Fibroblast of lung (primary cell): ENCODE results near the gene TANC1. TPM values are rescaled to one million over a fixed set of nuclear protein-coding genes. Genes with fewer than 3 reads are reported as not detected.

ENCODE experiments used
- DNase-seq, 2 donors: peaks; one replicate each; pipeline versions ENCODE4 v3.0.0 to v3.0.0-alpha.2; 2010; ENCODE audit warnings: low read depth in 2 of 2
- H2AFZ ChIP-seq: 2 replicates; pipeline ENCODE4 v1.5.1; 2012; ENCODE audit warnings: low read length, control low read depth, inconsistent platforms
- H3K27ac ChIP-seq: 2 replicates; pipeline ENCODE4 v1.5.1; 2011; ENCODE audit warnings: low read length, control low read depth; ENCODE audit not compliant: insufficient read depth
- H3K27me3 ChIP-seq: 2 replicates; pipeline ENCODE4 v1.5.1; 2011; ENCODE audit warnings: mild to moderate bottlenecking, low read length; ENCODE audit not compliant: control insufficient read depth, insufficient read depth
- H3K36me3 ChIP-seq: 2 replicates; pipeline ENCODE4 v1.5.1; 2011; ENCODE audit warnings: low read length; ENCODE audit not compliant: control insufficient read depth, insufficient read depth
- H3K4me1 ChIP-seq: 2 replicates; pipeline ENCODE4 v1.5.1; 2011; ENCODE audit warnings: low read length; ENCODE audit not compliant: control insufficient read depth, insufficient read depth; ENCODE audit errors: extremely low read depth
- H3K4me2 ChIP-seq: 2 replicates; pipeline ENCODE4 v1.5.1; 2011; ENCODE audit warnings: low read length, control low read depth; ENCODE audit not compliant: insufficient read depth; ENCODE audit errors: extremely low read depth
- H3K4me3 ChIP-seq, 4 experiments: fragments of 200-600 bp in 1 of 4; sonication (generic) in 1 of 4; replicated peaks in 1 of 4; 2 replicates each; pipeline ENCODE4 v1.5.1; 2011 to 2016; ENCODE audit warnings: low read length in 4 of 4, low read depth in 3 of 4, mild to moderate bottlenecking in 3 of 4, control low read depth in 2 of 4, inconsistent platforms in 1 of 4, mixed read lengths in 1 of 4; ENCODE audit not compliant: insufficient read depth in 1 of 4; ENCODE audit errors: control extremely low read depth in 1 of 4
- H3K79me2 ChIP-seq: 2 replicates; pipeline ENCODE4 v1.5.1; 2012; ENCODE audit warnings: mild to moderate bottlenecking, low read length, inconsistent platforms; ENCODE audit not compliant: control insufficient read depth, insufficient read depth
- H3K9ac ChIP-seq: 2 replicates; pipeline ENCODE4 v1.5.1; 2011; ENCODE audit warnings: mild to moderate bottlenecking, low read length, control low read depth; ENCODE audit not compliant: insufficient read depth
- H3K9me3 ChIP-seq: 2 replicates; pipeline ENCODE4 v1.5.1; 2012; ENCODE audit warnings: low read depth, low read length; ENCODE audit not compliant: control insufficient read depth, insufficient read depth
- H4K20me1 ChIP-seq: 2 replicates; pipeline ENCODE4 v1.5.1; 2011; ENCODE audit warnings: low read length; ENCODE audit not compliant: control insufficient read depth, insufficient read depth; ENCODE audit errors: extremely low read depth
- EZH2 ChIP-seq: IDR thresholded peaks from 2 replicates; pipeline ENCODE4 v1.5.1; 2012; ENCODE audit warnings: low read length, control low read depth, mild to moderate bottlenecking; ENCODE audit errors: missing control alignments
- polyA plus RNA-seq, 2 donors: library from polyadenylated mRNA; depleted of rRNA in 1 of 2; stranded (reverse) in 1 of 2; unstranded in 1 of 2; fragments of >200 nt; gene quantifications; 2 replicates each; pipeline ENCODE4 v1.2.1, GENCODE V29; 2011 to 2012; ENCODE audit warnings: missing spikeins in 1 of 2
- total RNA-seq: library from RNA; depleted of rRNA; stranded (reverse); fragments of >200 nt; gene quantifications from 2 replicates; pipeline ENCODE4 v1.2.1, GENCODE V29; 2014
- TF ChIP-seq, protein P1 (sequence below), 2 donors: IDR thresholded peaks in 1 of 2; conservative IDR thresholded peaks in 1 of 2; 1 replicate in 1 of 2; 2 replicates in 1 of 2; pipeline ENCODE4 v1.5.1; 2011 to 2012; ENCODE audit warnings: low read length in 2 of 2, control low read depth in 1 of 2, inconsistent platforms in 1 of 2, low read depth in 1 of 2, mild to moderate bottlenecking in 1 of 2

The TANC1 gene
- total and polyA plus RNA-seq, 2 donors (not counting 1 experiment from before 2014, with no cell fraction given), result 32.7 to 41.9 TPM

DNA sequence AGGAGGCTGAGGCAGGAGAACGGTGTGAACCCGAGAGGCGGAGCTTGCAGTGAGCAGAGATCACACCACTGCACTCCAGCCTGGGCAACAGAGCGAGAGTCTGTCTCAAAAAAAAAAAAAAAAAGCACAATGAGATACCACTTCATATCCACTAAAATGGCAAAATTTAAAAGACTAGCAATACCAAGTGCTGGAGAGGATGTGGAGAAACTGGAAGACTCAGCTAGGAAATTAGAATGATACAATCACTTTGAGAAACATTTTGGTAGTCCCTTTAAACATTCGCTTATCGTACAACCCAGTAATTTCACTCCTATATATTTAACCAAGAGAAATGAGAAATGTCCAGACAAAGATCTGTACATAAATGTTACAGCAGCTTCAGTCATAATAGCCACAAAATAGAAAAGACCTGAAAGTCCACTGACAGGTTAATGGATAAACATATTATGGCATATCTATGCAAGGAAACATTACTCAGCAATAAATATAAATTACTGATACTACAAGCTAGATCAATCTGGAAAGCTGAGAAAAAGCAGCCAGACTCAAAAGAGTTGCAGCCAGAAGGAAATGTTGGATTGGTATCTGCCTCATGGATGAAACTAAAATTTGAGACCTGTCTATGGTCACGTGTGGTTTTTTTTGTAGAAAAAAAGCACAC, 278.0 kb downstream of the TANC1 start:
- no peaks in the 10 kb centered on the region for H4K20me1 ChIP-seq
- H3K27ac ChIP-seq, result no peak overlapping the region
- H3K36me3 ChIP-seq, result no peaks in the 10 kb centered on the region
- H3K4me2 ChIP-seq, result no peak overlapping the region
- no peak overlapping the region for H3K9ac ChIP-seq
- H3K9me3 ChIP-seq, result no peaks in the 10 kb centered on the region
- no peaks in the 10 kb centered on the region for H3K79me2 ChIP-seq
- H2AFZ ChIP-seq, result no peak overlapping the region
- TF ChIP-seq EZH2, result no peak
- H3K4me1 ChIP-seq, result no peaks in the 10 kb centered on the region
- no peak overlapping the region for H3K4me3 ChIP-seq
- no peaks in the 10 kb centered on the region for H3K27me3 ChIP-seq
- DNase-seq, result no peak

DNA sequence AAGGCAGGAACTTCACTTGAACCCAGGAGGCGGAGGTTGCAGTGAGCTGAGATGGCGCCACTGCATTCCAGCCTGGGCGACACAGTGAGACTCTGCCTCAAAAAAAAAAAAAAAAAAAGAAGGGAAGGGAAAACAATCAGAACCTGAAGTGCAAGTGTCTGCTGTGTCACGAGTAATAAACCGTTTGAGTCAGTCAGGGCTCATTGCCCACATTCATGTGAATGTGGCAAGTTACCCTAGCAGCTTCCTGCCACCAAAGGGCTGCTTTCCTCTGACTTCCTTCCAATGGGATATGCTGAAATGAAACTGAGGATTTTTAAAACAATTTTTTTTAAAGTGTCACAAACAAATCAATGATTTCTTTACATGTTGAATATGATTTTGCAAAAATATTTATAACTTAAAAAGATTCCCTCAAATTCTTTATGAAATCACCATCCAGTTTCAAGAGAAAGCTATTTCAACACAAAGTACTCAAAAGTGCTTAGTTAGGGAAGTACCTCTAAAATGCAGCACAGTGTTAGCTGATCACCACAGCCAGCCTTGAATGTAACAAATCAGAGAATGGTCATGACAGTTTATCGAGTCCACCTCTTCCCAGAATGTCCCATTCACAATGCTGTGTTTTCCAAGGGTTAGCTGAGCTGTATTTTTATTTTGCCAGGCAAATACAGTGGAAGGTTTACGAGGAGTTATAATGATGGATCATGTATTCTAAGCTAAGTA, 281.7 kb downstream of the TANC1 start:
- H3K4me1 ChIP-seq, result no peaks in the 10 kb centered on the region
- no peak overlapping the region for H2AFZ ChIP-seq
- no peaks in the 10 kb centered on the region for H3K27me3 ChIP-seq
- TF ChIP-seq, protein P1, sequence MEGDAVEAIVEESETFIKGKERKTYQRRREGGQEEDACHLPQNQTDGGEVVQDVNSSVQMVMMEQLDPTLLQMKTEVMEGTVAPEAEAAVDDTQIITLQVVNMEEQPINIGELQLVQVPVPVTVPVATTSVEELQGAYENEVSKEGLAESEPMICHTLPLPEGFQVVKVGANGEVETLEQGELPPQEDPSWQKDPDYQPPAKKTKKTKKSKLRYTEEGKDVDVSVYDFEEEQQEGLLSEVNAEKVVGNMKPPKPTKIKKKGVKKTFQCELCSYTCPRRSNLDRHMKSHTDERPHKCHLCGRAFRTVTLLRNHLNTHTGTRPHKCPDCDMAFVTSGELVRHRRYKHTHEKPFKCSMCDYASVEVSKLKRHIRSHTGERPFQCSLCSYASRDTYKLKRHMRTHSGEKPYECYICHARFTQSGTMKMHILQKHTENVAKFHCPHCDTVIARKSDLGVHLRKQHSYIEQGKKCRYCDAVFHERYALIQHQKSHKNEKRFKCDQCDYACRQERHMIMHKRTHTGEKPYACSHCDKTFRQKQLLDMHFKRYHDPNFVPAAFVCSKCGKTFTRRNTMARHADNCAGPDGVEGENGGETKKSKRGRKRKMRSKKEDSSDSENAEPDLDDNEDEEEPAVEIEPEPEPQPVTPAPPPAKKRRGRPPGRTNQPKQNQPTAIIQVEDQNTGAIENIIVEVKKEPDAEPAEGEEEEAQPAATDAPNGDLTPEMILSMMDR (conservative IDR thresholded peaks at IDR 0.05 in 1 of 2, IDR thresholded peaks at IDR 0.05 in 1 of 2; ENCODE audit: low read depth in 1 of 2, low read length in 2 of 2), result no peak
- TF ChIP-seq EZH2, result no peak
- no peaks in the 10 kb centered on the region for H4K20me1 ChIP-seq
- H3K27ac ChIP-seq, result no peak overlapping the region
- H3K36me3 ChIP-seq, result no peaks in the 10 kb centered on the region
- no peaks in the 10 kb centered on the region for H3K9me3 ChIP-seq
- peak; percentile 72 to 74 for DNase-seq
- H3K9ac ChIP-seq, result no peak overlapping the region
- H3K79me2 ChIP-seq, result no peaks in the 10 kb centered on the region
- H3K4me2 ChIP-seq, result no peak overlapping the region
- H3K4me3 ChIP-seq, result no peak overlapping the region

DNA sequence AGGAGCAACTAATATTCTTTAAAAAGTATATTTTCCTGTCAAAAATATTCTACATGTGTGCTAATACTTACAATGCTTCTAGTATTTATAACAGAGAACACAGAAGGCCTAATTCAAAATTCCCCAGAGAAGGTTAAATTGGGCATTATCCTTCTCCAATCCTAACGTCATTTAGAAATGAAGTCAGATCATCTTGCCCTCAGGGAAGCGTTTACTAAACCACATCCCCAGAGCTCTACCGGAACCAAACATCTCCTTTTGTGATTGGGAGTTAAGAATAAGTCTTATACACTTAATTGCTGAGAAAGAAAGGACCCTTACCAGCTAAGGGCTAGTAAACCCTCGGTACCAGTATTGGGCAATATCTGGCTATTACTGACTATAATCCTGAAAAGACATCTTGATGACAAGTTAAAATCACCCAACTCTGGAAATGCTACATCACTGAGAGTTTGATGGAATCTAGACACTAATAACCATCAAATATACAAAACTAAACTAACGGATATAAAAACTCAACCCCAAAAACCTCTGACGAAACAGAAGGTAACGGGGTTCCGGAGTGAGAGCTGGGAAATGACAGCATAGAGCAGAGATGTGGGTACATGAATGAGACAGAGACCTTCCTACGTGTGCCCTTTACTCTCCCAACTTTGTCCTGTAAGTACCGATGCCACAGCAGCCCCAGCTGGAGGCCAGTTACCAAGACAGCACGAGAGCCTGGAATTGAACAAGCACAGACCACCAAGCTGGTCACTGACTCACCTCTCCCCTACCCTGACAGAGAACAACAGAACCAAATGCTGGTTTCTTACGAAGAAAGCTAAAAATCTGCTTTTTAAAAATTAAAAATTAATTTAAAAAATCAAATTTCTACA, 283.1 kb downstream of the TANC1 start:
- H3K27me3 ChIP-seq, result no peaks in the 10 kb centered on the region
- no peak overlapping the region for H3K9ac ChIP-seq
- no peaks in the 10 kb centered on the region for H4K20me1 ChIP-seq
- no peaks in the 10 kb centered on the region for H3K36me3 ChIP-seq
- H3K4me3 ChIP-seq, result no peak overlapping the region
- no peak overlapping the region for H2AFZ ChIP-seq
- TF ChIP-seq, protein P1 (conservative IDR thresholded peaks at IDR 0.05 in 1 of 2, IDR thresholded peaks at IDR 0.05 in 1 of 2; ENCODE audit: low read depth in 1 of 2, low read length in 2 of 2), result no peak
- no peak for TF ChIP-seq EZH2
- no peaks in the 10 kb centered on the region for H3K4me1 ChIP-seq
- no peak overlapping the region for H3K4me2 ChIP-seq
- no peaks in the 10 kb centered on the region for H3K79me2 ChIP-seq
- no peaks in the 10 kb centered on the region for H3K9me3 ChIP-seq
- no peak for DNase-seq
- H3K27ac ChIP-seq, result no peak overlapping the region
